Neural cell (in vitro differentiated cells): ENCODE data around the gene LGI4. TPM values are rescaled to one million over a fixed set of nuclear protein-coding genes. Genes with fewer than 3 reads are reported as not detected.

Experiments used
- H2AFZ ChIP-seq: fragments of 200-600, 300-800 bp; sonication (generic), shearing (Covaris generic); 2 replicates; pipeline ENCODE4 v1.6.0; 2014; ENCODE audit warnings: low read depth, mild to moderate bottlenecking, antibody characterized with exemption, low read length, moderate library complexity
- H3F3A ChIP-seq: fragments of 200-600 bp; shearing (Covaris generic); 2 replicates; pipeline ENCODE4 v1.6.1; 2016; ENCODE audit warnings: mild to moderate bottlenecking, moderate library complexity, mixed read lengths, antibody characterized with exemption, low read length; ENCODE audit not compliant: insufficient read depth, poor library complexity, severe bottlenecking
- H3K27ac ChIP-seq: fragments of 200-600, 300-800 bp; sonication (generic), shearing (Covaris generic); 2 replicates; pipeline ENCODE4 v1.5.1; 2014; ENCODE audit warnings: mild to moderate bottlenecking, low read length, moderate library complexity
- H3K27me3 ChIP-seq: fragments of 300-800, 200-600 bp; sonication (generic), shearing (Covaris generic); 2 replicates; pipeline ENCODE4 v1.6.0; 2014; ENCODE audit warnings: mild to moderate bottlenecking, low read depth, low read length, moderate library complexity; ENCODE audit not compliant: insufficient read depth
- H3K36me3 ChIP-seq: fragments of 300-800, 200-600 bp; sonication (generic), shearing (Covaris generic); 2 replicates; pipeline ENCODE4 v1.5.1; 2014; ENCODE audit warnings: mild to moderate bottlenecking, antibody characterized with exemption, low read length, moderate library complexity; ENCODE audit not compliant: insufficient read depth
- H3K4me2 ChIP-seq: fragments of 300-800, 200-600 bp; sonication (generic), shearing (Covaris generic); 2 replicates; pipeline ENCODE4 v1.6.0; 2014; ENCODE audit warnings: mild to moderate bottlenecking, low read length
- H3K4me3 ChIP-seq: fragments of 300-800, 200-600 bp; sonication (generic), shearing (Covaris generic); 2 replicates; pipeline ENCODE4 v1.5.1; 2014; ENCODE audit warnings: mild to moderate bottlenecking, low read length, moderate library complexity
- H3K79me2 ChIP-seq: fragments of 200-600 bp; shearing (Covaris generic); replicated peaks from 2 replicates; pipeline ENCODE4 v1.6.0; 2014; ENCODE audit warnings: mild to moderate bottlenecking, low read length, moderate library complexity; ENCODE audit not compliant: insufficient read depth
- H3K9ac ChIP-seq: fragments of 300-800, 200-600 bp; sonication (generic), shearing (Covaris generic); 2 replicates; pipeline ENCODE4 v1.6.1; 2016; ENCODE audit warnings: mild to moderate bottlenecking, low read length, mixed read lengths
- H3K9me2 ChIP-seq: fragments of 200-600 bp; shearing (Covaris generic); 2 replicates; pipeline ENCODE4 v1.6.1; 2016; ENCODE audit warnings: mild to moderate bottlenecking, low read length, mixed read lengths; ENCODE audit not compliant: insufficient read depth
- H3K9me3 ChIP-seq: fragments of 200-600, 300-800 bp; sonication (generic), shearing (Covaris generic); 2 replicates; pipeline ENCODE4 v1.6.1; 2016; ENCODE audit warnings: mild to moderate bottlenecking, mixed run types, low read length, moderate library complexity, mixed read lengths
- H4K20me1 ChIP-seq: fragments of 200-600 bp; shearing (Covaris generic); 2 replicates; pipeline ENCODE4 v1.6.1; 2016; ENCODE audit warnings: mild to moderate bottlenecking, mixed run types; ENCODE audit not compliant: insufficient read depth
- CTCF ChIP-seq: fragments of 450-650 bp; IDR thresholded peaks from 2 replicates; pipeline ENCODE4 v1.5.1; 2014; ENCODE audit warnings: antibody characterized with exemption, mild to moderate bottlenecking, moderate library complexity; ENCODE audit not compliant: poor library complexity, severe bottlenecking
- EP300 ChIP-seq: fragments of 450-650 bp; conservative IDR thresholded peaks from 2 replicates; pipeline ENCODE4 v1.6.1; 2014; ENCODE audit warnings: antibody characterized with exemption, mild to moderate bottlenecking, moderate library complexity; ENCODE audit not compliant: poor library complexity, severe bottlenecking
- EZH2 ChIP-seq: fragments of 200-600, 300-800 bp; shearing (Covaris generic), sonication (generic); IDR thresholded peaks from 2 replicates; pipeline ENCODE4 v1.6.1; 2014; ENCODE audit warnings: antibody characterized with exemption, low read length, borderline replicate concordance, mild to moderate bottlenecking; ENCODE audit not compliant: insufficient read depth, poor library complexity, severe bottlenecking
- MXI1 ChIP-seq: fragments of 450-650 bp; conservative IDR thresholded peaks from 2 replicates; pipeline ENCODE4 v1.6.1; 2014; ENCODE audit warnings: antibody characterized with exemption, mild to moderate bottlenecking; ENCODE audit not compliant: poor library complexity, severe bottlenecking
- POLR2AphosphoS5 ChIP-seq: IDR thresholded peaks from 2 replicates; pipeline ENCODE4 v1.6.1; 2012
- RAD21 ChIP-seq: fragments of 450-650 bp; conservative IDR thresholded peaks from 2 replicates; pipeline ENCODE4 v1.6.1; 2014; ENCODE audit warnings: antibody characterized with exemption, mild to moderate bottlenecking, moderate library complexity
- REST ChIP-seq: IDR thresholded peaks from 2 replicates; pipeline ENCODE4 v1.6.1; 2012; ENCODE audit warnings: borderline replicate concordance
- SMC3 ChIP-seq: fragments of 450-650 bp; conservative IDR thresholded peaks from 2 replicates; pipeline ENCODE4 v1.6.1; 2014; ENCODE audit warnings: antibody characterized with exemption, mild to moderate bottlenecking, moderate library complexity; ENCODE audit not compliant: poor library complexity
- TAF1 ChIP-seq: IDR thresholded peaks from 2 replicates; pipeline ENCODE4 v1.6.1; 2012; ENCODE audit warnings: low read depth
- polyA plus RNA-seq: library from polyadenylated mRNA; depleted of rRNA; stranded (reverse); fragments of >200 nt; gene quantifications from 2 replicates; pipeline ENCODE4 v1.2.3, GENCODE V29; 2014

LGI4 gene
- polyA plus RNA-seq, 1 donor from 2014 or later = 0.63 TPM

GRCh38 chr19:35109395-35110112 is 25.3 kb downstream of the LGI4 start:
- TF ChIP-seq TAF1 = no peak
- no peak for TF ChIP-seq RAD21
- no peak for TF ChIP-seq POLR2AphosphoS5
- no peak for TF ChIP-seq SMC3
- no peak for TF ChIP-seq EP300
- no peak for TF ChIP-seq CTCF
- TF ChIP-seq REST = no peak
- TF ChIP-seq MXI1 = no peak
- no peak for TF ChIP-seq EZH2
- Histone ChIP-seq H3K4me2 (no peak overlapping the region), H3K9me3 (no peaks in the 10 kb centered on the region), H3K4me3 (no peak overlapping the region), H3K79me2 (no peaks in the 10 kb centered on the region), H3K9ac (no peak overlapping the region), H4K20me1 (no peaks in the 10 kb centered on the region), H3K9me2 (no peaks in the 10 kb centered on the region), H3K27me3 (no peaks in the 10 kb centered on the region), H2AFZ (no peak overlapping the region), H3K27ac (no peak overlapping the region), H3K36me3 (no peaks in the 10 kb centered on the region), H3F3A (no peaks in the 10 kb centered on the region)

- no peak overlapping the region for H3K27ac ChIP-seq
- TF ChIP-seq CTCF (no peak), MXI1 (no peak)
- H3K36me3 ChIP-seq = no peaks in the 10 kb centered on the region
- no peaks in the 10 kb centered on the region for H3K79me2 ChIP-seq
- no peak overlapping the region for H3K4me3 ChIP-seq
- H3K9me3 ChIP-seq = no peaks in the 10 kb centered on the region
- H3K4me2 ChIP-seq = no peak overlapping the region
- no peak overlapping the region for H2AFZ ChIP-seq
- H3K27me3 ChIP-seq = no peaks in the 10 kb centered on the region
- no peak overlapping the region for H3K9ac ChIP-seq
- no peaks in the 10 kb centered on the region for H3F3A ChIP-seq
- H4K20me1 ChIP-seq = no peaks in the 10 kb centered on the region
- H3K9me2 ChIP-seq = no peaks in the 10 kb centered on the region
These were observed 26.1 kb downstream of the LGI4 start for GRCh38 chr19:35108730-35109129.
